Skin epidermis (tissue), 12 donors: Measurements from ENCODE around the gene EXT2.

ENCODE experiments used
- H3K27ac ChIP-seq, 21 experiments: fragments of 200-600 bp; sonication (generic) in 11 of 21; one replicate each; pipeline ENCODE4 v1.5.0; 2020; ENCODE audit warnings: mild to moderate bottlenecking in 3 of 21, inconsistent platforms in 2 of 21, moderate library complexity in 2 of 21
- H3K4me3 ChIP-seq, 7 experiments: fragments of 200-600 bp; sonication (generic) in 2 of 7; one replicate each; pipeline ENCODE4 v1.5.0; 2020; ENCODE audit warnings: inconsistent platforms in 2 of 7, mild to moderate bottlenecking in 2 of 7, moderate library complexity in 1 of 7

EXT2 gene

DNA sequence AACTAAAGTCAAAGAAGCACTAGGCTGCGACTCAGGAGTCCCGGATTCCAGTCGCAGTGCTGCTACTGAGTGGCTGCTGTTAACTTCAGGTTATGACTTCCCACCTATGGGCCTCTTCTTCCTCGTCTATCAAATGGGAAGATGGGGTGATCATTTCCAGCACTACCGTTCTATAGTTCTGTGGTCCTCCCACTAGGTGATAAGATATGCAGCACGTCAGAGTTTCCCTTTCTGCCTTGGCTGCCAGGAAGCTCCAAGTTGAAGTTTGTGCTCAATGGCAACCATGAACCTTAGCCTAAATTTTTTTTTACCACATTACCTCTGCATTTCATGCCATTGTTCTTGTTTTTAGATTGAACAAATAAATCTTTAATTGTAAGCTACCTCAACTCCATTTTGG lies 175.8 kb downstream of the EXT2 start:
- no peak overlapping the region for H3K27ac ChIP-seq
- no peak overlapping the region for H3K4me3 ChIP-seq

DNA sequence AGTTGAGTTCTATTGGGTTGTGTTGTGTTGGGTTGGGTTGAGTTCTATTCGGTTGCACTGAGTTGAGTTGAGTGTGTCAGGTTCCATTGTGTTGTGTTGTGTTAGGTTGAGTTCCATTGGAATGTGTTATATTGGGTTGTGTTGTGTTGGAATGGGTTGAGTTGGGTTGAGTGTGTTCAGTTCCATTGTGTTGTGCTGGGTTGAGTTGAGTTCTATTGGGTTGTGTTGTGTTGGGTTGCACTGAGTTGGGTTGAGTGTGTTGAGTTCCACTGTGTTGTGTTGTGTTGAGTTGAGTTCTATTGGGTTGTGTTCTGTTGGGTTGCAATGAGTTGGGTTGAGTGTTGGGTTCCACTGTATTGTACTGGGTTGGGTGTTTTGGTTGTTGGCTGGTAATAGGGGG lies 178.9 kb downstream of the EXT2 start:
- no peak overlapping the region for H3K27ac ChIP-seq

DNA sequence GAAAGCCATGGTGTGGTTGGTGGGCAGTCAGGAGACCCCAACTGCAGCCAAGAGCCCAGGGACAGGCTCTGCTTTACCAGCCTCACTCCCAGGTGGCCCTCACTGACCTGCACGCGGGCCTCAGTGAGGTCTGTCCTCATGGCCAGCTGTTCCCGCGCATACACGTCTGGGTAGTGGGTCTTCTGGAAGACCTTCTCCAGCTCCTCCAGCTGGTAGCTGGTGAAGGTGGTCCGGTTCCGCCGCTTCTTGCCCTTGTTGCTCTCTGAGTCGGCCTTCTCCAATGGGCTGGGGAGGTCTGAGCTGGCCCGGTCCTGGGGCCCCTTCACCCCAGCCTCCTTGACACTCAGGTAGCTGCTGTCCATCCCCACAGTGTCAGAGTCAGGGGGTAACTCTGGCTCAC lies 179.8 kb downstream of the EXT2 start:
- H3K4me3 ChIP-seq, result no peak overlapping the region

More for the DNA sequence above, 178.9 kb downstream of the EXT2 start:
- H3K4me3 ChIP-seq, result no peak overlapping the region

DNA sequence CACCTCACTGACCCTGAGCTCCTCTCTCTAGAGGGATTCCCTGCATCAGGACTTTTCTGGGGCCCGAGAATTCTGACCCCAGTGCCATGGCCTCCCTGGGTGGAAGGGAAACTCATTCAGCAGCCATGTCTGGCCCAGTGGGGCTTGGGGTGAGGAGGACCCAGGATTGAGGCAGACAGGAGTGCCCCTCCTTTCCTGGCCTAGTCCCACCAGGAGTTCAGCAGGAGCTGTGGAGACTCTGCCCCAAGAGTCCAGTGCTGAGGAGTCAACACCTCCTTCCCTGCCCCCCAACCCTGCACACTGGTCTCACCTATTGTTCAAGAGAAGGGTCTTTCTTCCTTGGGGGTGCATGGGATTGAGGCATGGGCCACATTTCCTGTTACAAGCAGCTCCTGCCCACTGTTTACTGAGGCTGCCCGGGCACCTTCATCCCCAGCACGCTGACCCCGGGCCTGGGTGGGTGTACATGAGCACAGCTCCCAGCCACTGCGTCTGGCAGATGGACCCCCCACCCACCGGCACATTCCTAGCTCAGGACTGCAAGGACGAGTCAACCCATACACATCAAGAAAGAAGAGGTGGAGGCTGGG lies 180.6 kb downstream of the EXT2 start:
- no peak overlapping the region for H3K4me3 ChIP-seq
- no peak overlapping the region for H3K27ac ChIP-seq

More for the DNA sequence above, 179.8 kb downstream of the EXT2 start:
- H3K27ac ChIP-seq, result no peak overlapping the region

DNA sequence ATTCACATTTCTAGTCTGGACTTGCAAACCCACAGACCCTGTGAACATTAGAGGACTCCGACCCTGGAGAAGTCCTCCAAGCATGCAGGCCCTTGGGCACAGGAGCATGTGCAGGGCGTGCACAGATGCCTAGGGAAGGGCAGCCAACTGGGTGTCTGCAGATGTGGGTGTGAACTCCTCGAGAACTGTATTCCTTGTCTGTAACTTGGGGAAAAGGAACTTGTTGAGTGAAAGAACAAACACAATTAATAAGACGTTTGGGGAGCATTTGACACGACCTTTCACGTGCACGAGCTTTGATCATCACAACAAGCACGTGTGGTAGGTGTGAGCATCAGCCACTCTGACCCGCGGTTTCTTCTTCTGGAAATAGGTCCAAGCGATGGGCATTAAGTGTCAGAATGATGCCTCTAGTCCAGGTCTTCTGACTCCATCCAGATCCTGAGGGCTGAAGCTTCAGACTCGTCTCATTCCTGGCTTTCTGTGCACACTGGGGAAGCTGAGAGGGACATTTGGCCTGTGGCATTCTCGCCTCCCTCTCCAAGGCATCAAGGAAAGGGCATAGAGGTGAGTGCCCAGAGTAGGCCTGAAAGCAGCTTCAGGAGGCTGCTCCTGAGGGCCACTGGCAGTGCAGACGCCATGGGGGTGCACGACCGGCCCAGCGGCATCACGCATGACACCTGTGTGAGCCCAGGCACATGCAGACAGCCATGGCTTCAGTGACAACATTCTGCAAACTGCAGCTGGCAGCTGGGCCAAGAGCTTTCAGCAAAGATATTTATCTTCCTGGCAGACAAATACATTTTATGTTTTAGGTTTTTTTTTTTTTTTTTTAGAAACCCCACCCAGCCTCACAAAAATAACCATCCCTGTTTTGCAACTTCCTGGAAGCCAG lies 182.0 kb downstream of the EXT2 start:
- Histone ChIP-seq H3K4me3 (no peak overlapping the region), H3K27ac (no peak overlapping the region)

DNA sequence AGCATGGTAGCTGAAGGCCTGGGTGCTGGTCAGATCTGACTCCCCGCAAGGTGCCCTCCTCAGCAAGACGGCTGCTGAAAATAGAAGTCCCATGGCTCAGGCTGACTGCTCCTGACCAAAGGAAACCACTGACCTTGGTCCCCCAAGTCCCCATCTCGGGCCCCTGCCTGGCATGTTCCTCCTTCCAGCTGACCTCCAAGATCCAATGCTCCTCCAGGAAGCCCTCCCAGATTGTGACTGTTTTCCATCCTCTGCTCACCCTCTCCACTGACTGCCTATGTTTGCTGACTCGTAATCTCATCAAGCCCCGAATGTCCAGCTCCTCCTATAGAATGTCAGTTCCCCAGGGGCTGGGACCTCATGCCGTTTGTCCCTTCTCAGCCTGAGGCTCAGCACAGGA lies 184.0 kb downstream of the EXT2 start:
- H3K27ac ChIP-seq, result no peak overlapping the region
- H3K4me3 ChIP-seq, result no peak overlapping the region

DNA sequence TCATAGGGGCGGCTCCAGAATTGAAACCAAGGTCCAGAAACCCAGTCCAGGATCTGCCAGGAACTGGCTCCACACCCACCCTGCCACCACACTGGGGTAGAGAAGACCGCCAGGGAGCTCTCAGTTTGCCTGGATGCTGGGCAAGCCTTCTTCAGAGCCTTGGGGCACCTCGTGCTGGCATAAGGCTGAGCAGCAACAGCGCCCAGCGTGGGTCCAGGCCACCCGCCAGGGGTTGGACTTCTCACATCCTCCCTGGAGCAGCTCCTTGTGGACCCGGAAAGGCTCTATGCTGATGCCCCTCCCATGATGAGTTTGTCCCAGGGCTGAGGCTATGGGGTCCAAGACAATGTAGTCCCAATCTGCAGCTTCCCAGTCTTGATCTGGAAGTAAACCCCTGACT lies 184.8 kb downstream of the EXT2 start:
- Histone ChIP-seq H3K4me3 (no peak overlapping the region), H3K27ac (no peak overlapping the region)

DNA sequence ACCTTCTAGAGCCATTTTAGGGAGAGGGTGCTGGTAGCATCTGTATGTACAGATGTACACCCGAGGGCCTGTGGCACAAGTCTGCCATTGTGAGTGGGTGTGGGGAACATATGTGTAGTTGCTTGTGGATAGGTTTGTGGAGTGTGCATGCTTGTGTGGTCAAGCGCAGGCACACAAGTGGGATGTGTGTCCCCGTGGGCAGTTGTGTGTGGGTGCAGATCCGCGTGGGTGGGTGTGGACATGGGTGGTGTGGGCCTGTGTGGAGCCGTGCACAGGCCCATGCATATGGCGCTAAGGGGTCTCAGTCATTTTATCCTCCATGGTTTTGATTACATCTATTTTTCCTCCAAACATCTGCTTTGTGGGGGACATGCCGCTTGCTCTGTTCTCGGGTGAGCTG lies 185.7 kb downstream of the EXT2 start:
- Histone ChIP-seq H3K4me3 (no peak overlapping the region), H3K27ac (no peak overlapping the region)

DNA sequence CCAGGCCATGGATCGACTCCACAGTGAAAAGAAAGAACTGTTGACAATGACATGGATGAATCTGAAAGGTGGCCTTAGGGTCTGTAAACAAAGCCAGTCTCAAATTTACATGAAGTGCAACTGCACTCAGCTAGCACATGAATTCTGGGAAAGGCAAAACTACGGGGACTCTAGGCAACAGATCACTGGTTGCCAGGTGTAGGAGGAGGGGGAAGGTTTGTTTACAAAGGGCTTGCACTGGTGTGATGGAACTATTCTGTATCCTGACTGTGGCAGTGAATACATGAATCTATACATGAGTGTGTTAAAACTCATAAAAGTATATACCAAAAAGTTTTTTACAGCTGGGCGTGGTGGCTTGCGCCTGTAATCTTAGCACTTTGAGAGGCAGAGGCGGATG lies 187.1 kb downstream of the EXT2 start:
- Histone ChIP-seq H3K27ac (no peak overlapping the region), H3K4me3 (no peak overlapping the region)

DNA sequence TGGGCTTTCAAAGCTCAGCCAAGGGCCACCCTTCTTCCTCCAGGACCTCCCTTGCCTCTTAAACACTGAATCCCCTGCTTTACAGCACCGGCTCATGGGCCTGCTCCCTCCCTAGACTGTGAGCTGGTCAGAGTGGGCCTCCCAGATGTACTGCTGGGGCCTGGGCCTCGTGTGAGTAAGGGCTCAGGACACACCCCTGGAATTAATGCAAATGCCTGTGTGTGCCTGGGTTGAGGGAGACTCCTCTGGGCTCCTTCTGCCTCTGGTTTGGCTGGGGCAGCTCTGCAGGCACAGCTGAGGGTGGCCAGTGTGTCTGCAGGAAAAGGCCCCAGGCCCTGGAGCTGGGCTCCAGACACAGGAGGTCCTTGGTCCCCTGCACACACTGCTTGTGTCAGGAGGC lies 190.3 kb downstream of the EXT2 start:
- H3K27ac ChIP-seq, result no peak overlapping the region
- no peak overlapping the region for H3K4me3 ChIP-seq

DNA sequence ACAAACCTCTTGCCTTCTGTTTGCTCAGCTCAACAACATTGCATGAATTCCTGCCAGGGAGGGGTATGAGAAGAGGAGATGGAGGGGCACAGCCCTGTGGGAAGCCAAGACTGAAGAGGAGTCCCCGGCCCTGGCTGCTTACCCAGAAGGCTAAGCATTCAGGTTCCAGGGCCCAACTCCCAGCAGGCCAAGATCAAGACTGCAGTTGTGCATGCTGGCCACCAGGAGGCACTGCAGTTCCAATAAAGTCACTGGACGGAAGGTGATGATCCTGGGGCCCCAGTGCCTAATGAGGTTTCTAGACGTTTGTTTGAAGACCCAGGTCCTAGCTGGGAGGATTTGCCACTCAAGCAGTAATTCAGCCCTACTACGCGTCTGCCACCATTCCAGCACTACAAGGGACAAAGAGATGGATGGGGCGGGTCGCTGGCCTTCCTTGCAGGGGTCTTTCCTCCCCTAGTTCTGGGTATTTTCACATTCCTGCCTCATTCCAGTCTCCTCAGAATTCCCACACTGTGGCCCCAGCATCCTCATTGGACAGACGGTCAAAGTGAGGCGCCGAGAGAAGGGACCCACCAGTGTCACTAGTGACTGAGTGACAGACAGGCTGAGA lies 190.9 kb downstream of the EXT2 start:
- Histone ChIP-seq H3K27ac (no peak overlapping the region), H3K4me3 (no peak overlapping the region)

DNA sequence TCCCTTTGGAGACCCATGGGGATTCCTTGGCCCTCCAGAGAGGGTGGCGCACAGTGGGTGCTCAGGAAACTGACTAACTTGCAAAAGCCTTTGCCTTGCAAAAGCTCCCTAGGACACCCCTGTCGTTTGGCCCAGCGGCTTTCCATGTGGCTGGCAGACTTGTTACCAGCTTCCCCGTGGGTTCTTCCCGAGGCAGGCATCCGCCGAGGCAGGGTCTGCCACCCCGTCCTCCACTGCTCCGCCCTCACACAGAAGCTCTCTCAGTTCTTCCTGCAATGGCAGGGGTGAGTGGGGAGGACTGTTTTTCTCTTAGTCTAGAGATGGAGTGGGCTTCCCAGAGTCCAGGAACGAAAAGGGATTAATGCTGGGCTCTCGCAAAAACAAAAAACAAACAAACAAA lies 191.4 kb downstream of the EXT2 start:
- Histone ChIP-seq H3K4me3 (no peak overlapping the region), H3K27ac (no peak overlapping the region)

DNA sequence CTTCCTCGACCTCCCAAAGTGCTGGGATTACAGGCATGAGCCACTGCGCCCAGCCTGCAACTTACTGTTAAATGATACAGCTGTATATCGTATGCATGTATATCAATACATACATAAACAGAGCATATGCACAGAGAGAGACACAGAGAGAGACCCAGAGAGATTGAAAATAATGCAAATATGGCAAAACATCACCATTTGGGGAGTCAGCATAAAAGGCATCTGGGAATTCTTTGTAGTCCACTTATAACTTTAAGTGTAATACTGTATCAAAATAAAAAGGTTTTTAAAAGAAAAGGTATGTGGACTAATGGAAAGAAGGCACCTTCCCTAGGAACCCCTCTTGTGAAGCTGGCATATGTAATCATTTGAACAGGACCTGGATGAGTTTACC lies 192.7 kb downstream of the EXT2 start:
- Histone ChIP-seq H3K4me3 (no peak overlapping the region), H3K27ac (no peak overlapping the region)

DNA sequence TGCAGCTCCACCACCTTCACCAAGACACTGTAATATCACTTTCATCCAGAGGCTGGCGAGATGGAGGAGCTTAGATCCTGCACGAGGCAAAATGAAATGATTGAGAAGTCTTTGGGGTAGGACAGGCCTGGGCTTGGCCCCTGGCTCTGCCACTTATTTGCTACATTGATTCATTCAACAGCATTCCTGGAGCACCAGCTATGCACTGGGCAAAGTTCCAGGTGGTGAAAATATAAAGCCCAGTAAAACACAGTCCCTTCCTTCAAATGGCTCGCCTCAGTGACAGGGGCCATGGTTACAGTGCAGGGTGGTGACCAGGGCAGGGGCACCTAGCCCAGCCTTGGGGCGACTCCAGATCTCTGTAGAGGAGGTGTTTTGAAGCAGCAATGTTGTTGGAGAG lies 194.7 kb downstream of the EXT2 start:
- Histone ChIP-seq H3K4me3 (no peak overlapping the region), H3K27ac (no peak overlapping the region)
